Endothelial cell of umbilical vein (primary cell): ENCODE measurements around the gene TLE3. TPM values are rescaled to one million over a fixed set of nuclear protein-coding genes. Genes with fewer than 3 reads are reported as not detected.

Experiments
- BruUV-seq: library from RNA; stranded (reverse); fragments of 400-500 nt; replicated peaks from 2 replicates; lab custom pipeline; 2021; lab: Mats Ljungman, UMichigan
- CTCF ChIA-PET: fragments of 300-600, 350-600 bp; sonication (Branson Sonifier 250); formaldehyde crosslinking; loops from one replicate; lab custom pipeline; 2021; ENCODE audit warnings: antibody characterized with exemption, inconsistent platforms; lab: Charles Lee
- POLR2A ChIA-PET: fragments of 300-600, 350-600 bp; sonication (Branson Sonifier 250); formaldehyde crosslinking; loops from one replicate; lab custom pipeline; 2021; ENCODE audit warnings: antibody characterized with exemption, inconsistent platforms; lab: Charles Lee
- DNase-seq: peaks from one replicate; pipeline ENCODE4 v3.0.0-alpha.2; 2011; ENCODE audit warnings: low read depth, low spot score
- FAIRE-seq: peaks from 2 replicates; lab custom pipeline; 2011; peaks lifted over from hg19 to GRCh38; lab: Jason Lieb, UNC
- H2AFZ ChIP-seq: 2 replicates; pipeline ENCODE4 v1.6.0; 2012; ENCODE audit warnings: low read depth, low read length, control low read depth, inconsistent platforms
- H3K27ac ChIP-seq: 2 replicates; pipeline ENCODE4 v1.5.1; 2011; ENCODE audit warnings: low read depth, mild to moderate bottlenecking, control low read depth, low read length, moderate library complexity; ENCODE audit not compliant: insufficient read depth
- H3K27me3 ChIP-seq, 2 experiments: 2 replicates each; pipeline versions ENCODE4 v1.6.0 to v1.6.1; 2011; ENCODE audit warnings: low read length in 2 of 2, mixed read lengths in 1 of 2; ENCODE audit not compliant: control insufficient read depth in 2 of 2, insufficient read depth in 2 of 2
- H3K36me3 ChIP-seq, 2 experiments: 2 replicates in 1 of 2; 3 replicates in 1 of 2; pipeline ENCODE4 v1.5.1; 2011; ENCODE audit warnings: low read length in 2 of 2, mild to moderate bottlenecking in 1 of 2, moderate library complexity in 1 of 2; ENCODE audit not compliant: control insufficient read depth in 2 of 2, insufficient read depth in 2 of 2; ENCODE audit errors: extremely low read depth in 1 of 2
- H3K4me1 ChIP-seq: 3 replicates; pipeline ENCODE4 v1.5.1; 2011; ENCODE audit warnings: mild to moderate bottlenecking, low read length; ENCODE audit not compliant: control insufficient read depth, insufficient read depth; ENCODE audit errors: extremely low read depth
- H3K4me2 ChIP-seq: 2 replicates; pipeline ENCODE4 v1.6.1; 2011; ENCODE audit warnings: low read length, control low read depth, mixed read lengths; ENCODE audit not compliant: insufficient read depth
- H3K4me3 ChIP-seq, 3 experiments: fragments of 200-600 bp in 1 of 3; sonication (generic), shearing (Covaris generic) in 1 of 3; replicated peaks in 1 of 3; 2 replicates each; pipeline ENCODE4 v1.5.1; 2011 to 2016; ENCODE audit warnings: control low read depth in 3 of 3, low read length in 3 of 3, mild to moderate bottlenecking in 2 of 3, inconsistent platforms in 1 of 3, low read depth in 1 of 3, moderate library complexity in 1 of 3; ENCODE audit not compliant: insufficient read depth in 1 of 3
- H3K79me2 ChIP-seq: 2 replicates; pipeline ENCODE4 v1.6.0; 2012; ENCODE audit warnings: low read length, inconsistent platforms; ENCODE audit not compliant: control insufficient read depth, insufficient read depth
- H3K9ac ChIP-seq: replicated peaks from 2 replicates; pipeline ENCODE3; 2011; ENCODE audit warnings: low read length, control low read depth; ENCODE audit not compliant: insufficient read depth; ENCODE audit errors: extremely low read depth
- H3K9me1 ChIP-seq: replicated peaks from 3 replicates; pipeline ENCODE4 v1.6.0; 2011; ENCODE audit warnings: mild to moderate bottlenecking, low read length; ENCODE audit not compliant: control insufficient read depth, insufficient read depth; ENCODE audit errors: extremely low read depth
- H3K9me3 ChIP-seq: replicated peaks from 2 replicates; pipeline ENCODE4 v1.5.1; 2012; ENCODE audit warnings: low read length, inconsistent platforms; ENCODE audit not compliant: control insufficient read depth, insufficient read depth
- H4K20me1 ChIP-seq: replicated peaks from 2 replicates; pipeline ENCODE3; 2011; ENCODE audit warnings: mild to moderate bottlenecking, low read length; ENCODE audit not compliant: control insufficient read depth, insufficient read depth; ENCODE audit errors: extremely low read depth
- EZH2 ChIP-seq: IDR thresholded peaks from 2 replicates; pipeline ENCODE4 v1.6.1; 2012; ENCODE audit warnings: borderline replicate concordance, low read depth, mild to moderate bottlenecking, moderate library complexity, low read length, inconsistent platforms; ENCODE audit not compliant: severe bottlenecking
- FOS ChIP-seq: IDR thresholded peaks from 2 replicates; pipeline ENCODE4 v1.6.1; 2011; ENCODE audit warnings: mild to moderate bottlenecking, low read length, moderate library complexity, borderline replicate concordance; ENCODE audit not compliant: insufficient read depth
- GATA2 ChIP-seq: IDR thresholded peaks from 2 replicates; pipeline ENCODE4 v1.7.0; 2011; ENCODE audit warnings: low read depth, mild to moderate bottlenecking, moderate library complexity, mixed read lengths, low read length; ENCODE audit not compliant: insufficient read length, insufficient read depth
- JUN ChIP-seq: IDR thresholded peaks from 2 replicates; pipeline ENCODE4 v1.6.1; 2011; ENCODE audit warnings: borderline replicate concordance, low read depth; ENCODE audit not compliant: insufficient read length, insufficient read depth
- MAX ChIP-seq: IDR thresholded peaks from 2 replicates; pipeline ENCODE4 v1.6.1; 2011; ENCODE audit not compliant: insufficient read depth, insufficient read length
- MYC ChIP-seq: IDR thresholded peaks from one replicate; pipeline ENCODE4 v1.6.1; 2011; ENCODE audit warnings: mild to moderate bottlenecking, low read depth, low read length
- POLR2A ChIP-seq: IDR thresholded peaks from 2 replicates; pipeline ENCODE4 v1.6.1; 2012; ENCODE audit warnings: low read depth, mild to moderate bottlenecking, control low read depth, low read length
- POLR2AphosphoS5 ChIP-seq: IDR thresholded peaks from 2 replicates; pipeline ENCODE4 v1.6.1; 2012; ENCODE audit warnings: low read depth, mild to moderate bottlenecking, control low read depth, low read length, moderate library complexity; ENCODE audit not compliant: insufficient read depth
- dilution Hi-C: fragments of 300-500 bp; cut with MboI; formaldehyde crosslinking; loops from one replicate; pipeline ENCODE4 v1.15.0; 2019; ENCODE audit warnings: low sequenced_read_pairs; ENCODE audit not compliant: extremely low pct_ligation_motif_present
- intact Hi-C: fragments of 100-400 bp; cut with micrococcal nuclease; formaldehyde crosslinking; loops from one replicate; pipeline ENCODE4 v1.10.0; 2022
- polyA plus RNA-seq, 4 experiments: library from polyadenylated mRNA; depleted of rRNA in 3 of 4; stranded (reverse) in 3 of 4; unstranded in 1 of 4; fragments of >200 nt; gene quantifications; 2 replicates each; pipeline versions ENCODE4 v1.2.1 to v1.2.3, GENCODE V29; 2011 to 2012; ENCODE audit warnings: missing spikeins in 1 of 4
- total RNA-seq: library from RNA; stranded (reverse); gene quantifications from 2 replicates; pipeline ENCODE4 v1.2.3, GENCODE V29; 2021
- TF ChIP-seq, protein P1 (sequence below), 2 donors: IDR thresholded peaks; 1 replicate in 1 of 2; 2 replicates in 1 of 2; pipeline ENCODE4 v1.5.1; 2011; ENCODE audit warnings: low read length in 2 of 2, mild to moderate bottlenecking in 2 of 2, moderate library complexity in 2 of 2, control low read depth in 1 of 2, inconsistent platforms in 1 of 2, low read depth in 1 of 2; ENCODE audit not compliant: insufficient read depth in 1 of 2; ENCODE audit errors: extremely low read depth in 1 of 2

Gene TLE3
- total and polyA plus RNA-seq, 2 donors (not counting 3 experiments of a cell fraction or from before 2014, with no cell fraction given): 40.5 to 56.9 TPM

GRCh38 chr15:70062321-70062956 is 35.3 kb downstream of the TLE3 start:
- Histone ChIP-seq H3K79me2 (no peaks in the 10 kb centered on the region), H3K4me2 (no peak overlapping the region), H3K9me1 (no peaks in the 10 kb centered on the region), H3K9ac (no peak overlapping the region), H3K36me3 (peaks cover 16 to 68% of the 10 kb centered on the region in 2 experiments), H3K4me3 (no peak overlapping the region), H3K4me1 (peaks cover 6% of the 10 kb centered on the region), H3K27me3 (no peaks in the 10 kb centered on the region), H4K20me1 (no peaks in the 10 kb centered on the region), H3K27ac (no peak overlapping the region), H2AFZ (no peak overlapping the region), H3K9me3 (no peaks in the 10 kb centered on the region)
- FAIRE-seq: no peak
- ChIA-PET CTCF (interaction anchor here (1.0 to 1.2 kb wide), 2 partner anchors 39 to 301 kb away, joined by 4 to 5 read pairs; no protein-coding TSS in a partner anchor), POLR2A (interaction anchor here (0.7 kb wide), 1 partner anchor 34 kb away, joined by 3 read pairs; no protein-coding TSS in a partner anchor)
- TF ChIP-seq FOS (no peak), GATA2 (no peak), POLR2A (no peak), EZH2 (no peak), MAX (no peak)
- dilution Hi-C loops (no loop called here), intact Hi-C loops (loop anchor here (1.0 kb wide), 1 partner anchor 33 kb away; no protein-coding TSS in a partner anchor)
- peak; percentile 60 for DNase-seq
- BruUV-seq: no TSS peak

GRCh38 chr15:70061696-70062270 is 35.9 kb downstream of the TLE3 start:
- ChIA-PET POLR2A (interaction anchor here (0.7 kb wide), 1 partner anchor 35 kb away, joined by 3 read pairs; no protein-coding TSS in a partner anchor), CTCF (interaction anchor here (1.0 kb wide), 1 partner anchor 40 kb away, joined by 5 read pairs; no protein-coding TSS in a partner anchor)
- Histone ChIP-seq H3K9me3 (no peaks in the 10 kb centered on the region), H3K9ac (no peak overlapping the region), H2AFZ (no peak overlapping the region), H3K27me3 (no peaks in the 10 kb centered on the region), H3K4me3 (no peak overlapping the region), H3K4me1 (peaks cover 6% of the 10 kb centered on the region), H3K27ac (no peak overlapping the region), H4K20me1 (no peaks in the 10 kb centered on the region), H3K36me3 (peaks cover 20 to 70% of the 10 kb centered on the region in 2 experiments), H3K4me2 (no peak overlapping the region), H3K79me2 (no peaks in the 10 kb centered on the region), H3K9me1 (no peaks in the 10 kb centered on the region)
- dilution Hi-C loops: no loop called here
- intact Hi-C loops: loop anchor here (1.0 kb wide), 1 partner anchor 34 kb away; no protein-coding TSS in a partner anchor
- no peak for TF ChIP-seq POLR2A
- no peak for TF ChIP-seq GATA2
- TF ChIP-seq EZH2: no peak
- TF ChIP-seq, protein P1, sequence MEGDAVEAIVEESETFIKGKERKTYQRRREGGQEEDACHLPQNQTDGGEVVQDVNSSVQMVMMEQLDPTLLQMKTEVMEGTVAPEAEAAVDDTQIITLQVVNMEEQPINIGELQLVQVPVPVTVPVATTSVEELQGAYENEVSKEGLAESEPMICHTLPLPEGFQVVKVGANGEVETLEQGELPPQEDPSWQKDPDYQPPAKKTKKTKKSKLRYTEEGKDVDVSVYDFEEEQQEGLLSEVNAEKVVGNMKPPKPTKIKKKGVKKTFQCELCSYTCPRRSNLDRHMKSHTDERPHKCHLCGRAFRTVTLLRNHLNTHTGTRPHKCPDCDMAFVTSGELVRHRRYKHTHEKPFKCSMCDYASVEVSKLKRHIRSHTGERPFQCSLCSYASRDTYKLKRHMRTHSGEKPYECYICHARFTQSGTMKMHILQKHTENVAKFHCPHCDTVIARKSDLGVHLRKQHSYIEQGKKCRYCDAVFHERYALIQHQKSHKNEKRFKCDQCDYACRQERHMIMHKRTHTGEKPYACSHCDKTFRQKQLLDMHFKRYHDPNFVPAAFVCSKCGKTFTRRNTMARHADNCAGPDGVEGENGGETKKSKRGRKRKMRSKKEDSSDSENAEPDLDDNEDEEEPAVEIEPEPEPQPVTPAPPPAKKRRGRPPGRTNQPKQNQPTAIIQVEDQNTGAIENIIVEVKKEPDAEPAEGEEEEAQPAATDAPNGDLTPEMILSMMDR (IDR thresholded peaks at IDR 0.05; ENCODE audit: extremely low read depth in 1 of 2, insufficient read depth in 1 of 2, low read depth in 1 of 2, low read length in 2 of 2): no peak
- TF ChIP-seq POLR2AphosphoS5: no peak
- TF ChIP-seq JUN: no peak
- TF ChIP-seq MYC: no peak
- no peak for TF ChIP-seq MAX
- no peak for TF ChIP-seq FOS
- BruUV-seq: no TSS peak
- FAIRE-seq (no peak), DNase-seq (no peak)
